Thyroid gland (tissue), 4 donors: ENCODE measurements around the gene FOSL1. TPM values are rescaled to one million over a fixed set of nuclear protein-coding genes. Genes with fewer than 3 reads are reported as not detected.

Experiments
- DNase-seq, 2 donors: peaks; one replicate each; pipeline ENCODE4 v3.0.0-alpha.2; 2019
- H3K27ac ChIP-seq, 3 donors: fragments of 200-600 bp; sonication (generic); 1 replicate in 2 of 3; 2 replicates in 1 of 3; pipeline ENCODE4 v1.5.1; 2016 to 2019; ENCODE audit warnings: mild to moderate bottlenecking in 1 of 3, moderate library complexity in 1 of 3
- H3K27me3 ChIP-seq: fragments of 200-600 bp; sonication (generic); one replicate; pipeline ENCODE4 v1.5.1; 2019
- H3K36me3 ChIP-seq, 2 donors: fragments of 200-600 bp; sonication (generic); one replicate each; pipeline ENCODE4 v1.5.1; 2016 to 2019
- H3K4me1 ChIP-seq, 2 donors: fragments of 200-600 bp; sonication (generic); one replicate each; pipeline ENCODE4 v1.5.1; 2017 to 2019
- H3K4me3 ChIP-seq, 3 donors: fragments of 200-600 bp; sonication (generic); replicated peaks in 1 of 3; 1 replicate in 2 of 3; 2 replicates in 1 of 3; pipeline ENCODE4 v1.5.1; 2016; ENCODE audit warnings: mild to moderate bottlenecking in 1 of 3
- H3K9me3 ChIP-seq: fragments of 200-600 bp; sonication (generic); one replicate; pipeline ENCODE4 v1.5.1; 2017
- POLR2A ChIP-seq, 2 donors: fragments of 450-650 bp; IDR thresholded peaks; one replicate each; pipeline ENCODE4 v1.6.1; 2017; ENCODE audit warnings: antibody characterized with exemption in 2 of 2, mild to moderate bottlenecking in 2 of 2, moderate library complexity in 1 of 2
- WGBS, 2 donors: methylation state at CpG; one replicate each; pipeline ENCODE4 v1.1.5; 2017; 5-methylcytosine and 5-hydroxymethylcytosine counted together
- intact Hi-C: fragments of 100-400 bp; cut with DNase I; formaldehyde crosslinking; loops from one replicate; pipeline ENCODE4 v1.15.1; 2023
- total RNA-seq, 4 donors: library from RNA; depleted of rRNA; stranded (reverse); fragments of >200 nt; gene quantifications; one replicate each; pipeline ENCODE4 v1.2.3, GENCODE V29; 2016
- TF ChIP-seq, protein P1 (sequence below), 6 experiments: fragments of 200-600 bp in 3 of 6; fragments of 450-650 bp in 3 of 6; sonication (generic) in 3 of 6; IDR thresholded peaks; one replicate each; pipeline ENCODE4 v1.5.1; 2016 to 2019; ENCODE audit warnings: antibody characterized with exemption in 6 of 6, mild to moderate bottlenecking in 2 of 6, inconsistent platforms in 1 of 6, moderate library complexity in 1 of 6

The FOSL1 gene
- total RNA-seq, 4 donors from 2014 or later = 0.33 to 1.6 (median 1.5) TPM

DNA sequence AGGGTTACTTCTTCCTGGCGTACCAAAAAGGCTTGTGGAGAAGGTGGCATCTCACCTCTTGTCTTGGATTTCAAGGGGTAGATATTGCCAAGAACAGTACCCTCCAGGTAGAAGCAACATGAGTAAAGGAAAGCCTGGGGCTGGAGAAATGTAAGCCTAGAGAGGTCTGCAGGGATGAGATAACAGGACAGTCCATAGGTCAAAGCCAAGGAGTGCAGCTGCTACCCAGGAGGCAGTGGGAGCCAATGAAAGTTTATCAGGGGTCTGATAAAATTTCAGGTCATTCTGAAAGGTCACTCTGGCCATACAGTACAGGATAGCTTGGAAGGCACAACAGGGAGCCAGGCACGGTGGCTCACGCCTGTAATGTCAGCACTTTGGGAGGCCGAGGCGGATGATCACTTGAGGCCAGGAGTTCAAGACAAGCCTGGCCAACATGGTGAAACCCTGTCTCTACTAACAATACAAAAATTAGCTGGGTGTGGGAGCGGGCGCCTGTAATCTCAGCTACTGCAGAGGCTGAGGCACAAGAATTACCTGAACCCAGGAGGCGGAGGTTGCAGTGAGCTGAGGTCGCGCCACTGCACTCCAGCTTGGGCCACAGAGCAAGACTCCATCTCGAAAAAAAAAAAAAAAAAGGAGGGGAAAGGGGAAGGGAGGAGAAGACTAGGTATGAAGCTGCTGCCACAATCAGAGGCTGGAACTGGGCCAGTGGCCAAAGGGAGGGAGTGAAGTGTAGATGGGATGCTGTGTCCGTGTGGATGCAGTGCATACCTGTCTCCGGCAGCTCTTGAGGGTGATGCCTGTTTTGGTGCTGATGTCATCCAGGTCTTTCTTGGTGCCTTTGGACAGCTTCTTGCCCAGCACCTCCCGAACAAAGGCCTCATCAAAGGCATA is 13.1 kb downstream of the FOSL1 start:
- H3K4me1 ChIP-seq = peaks cover 34 to 36% of the 10 kb centered on the region in 2 donors
- TF ChIP-seq, protein P1, sequence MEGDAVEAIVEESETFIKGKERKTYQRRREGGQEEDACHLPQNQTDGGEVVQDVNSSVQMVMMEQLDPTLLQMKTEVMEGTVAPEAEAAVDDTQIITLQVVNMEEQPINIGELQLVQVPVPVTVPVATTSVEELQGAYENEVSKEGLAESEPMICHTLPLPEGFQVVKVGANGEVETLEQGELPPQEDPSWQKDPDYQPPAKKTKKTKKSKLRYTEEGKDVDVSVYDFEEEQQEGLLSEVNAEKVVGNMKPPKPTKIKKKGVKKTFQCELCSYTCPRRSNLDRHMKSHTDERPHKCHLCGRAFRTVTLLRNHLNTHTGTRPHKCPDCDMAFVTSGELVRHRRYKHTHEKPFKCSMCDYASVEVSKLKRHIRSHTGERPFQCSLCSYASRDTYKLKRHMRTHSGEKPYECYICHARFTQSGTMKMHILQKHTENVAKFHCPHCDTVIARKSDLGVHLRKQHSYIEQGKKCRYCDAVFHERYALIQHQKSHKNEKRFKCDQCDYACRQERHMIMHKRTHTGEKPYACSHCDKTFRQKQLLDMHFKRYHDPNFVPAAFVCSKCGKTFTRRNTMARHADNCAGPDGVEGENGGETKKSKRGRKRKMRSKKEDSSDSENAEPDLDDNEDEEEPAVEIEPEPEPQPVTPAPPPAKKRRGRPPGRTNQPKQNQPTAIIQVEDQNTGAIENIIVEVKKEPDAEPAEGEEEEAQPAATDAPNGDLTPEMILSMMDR (IDR thresholded peaks at IDR 0.05) = no peak
- TF ChIP-seq POLR2A (IDR thresholded peaks at IDR 0.05) = no peak
- intact Hi-C loops = loop anchor here (2.0 kb wide), 1 partner anchor 102 kb away; no protein-coding TSS in a partner anchor
- H3K36me3 ChIP-seq = peaks cover 12 to 16% of the 10 kb centered on the region in 2 donors
- H3K27ac ChIP-seq = no peak overlapping the region
- H3K27me3 ChIP-seq = no peaks in the 10 kb centered on the region
- no peak for DNase-seq
- H3K4me3 ChIP-seq = peak overlapping the region in 1 of 3 donors; percentile 55
- 86 to 87% methylated on average over 14 of the region's 14 CpGs for WGBS, 2 donors
- H3K9me3 ChIP-seq = no peaks in the 10 kb centered on the region

DNA sequence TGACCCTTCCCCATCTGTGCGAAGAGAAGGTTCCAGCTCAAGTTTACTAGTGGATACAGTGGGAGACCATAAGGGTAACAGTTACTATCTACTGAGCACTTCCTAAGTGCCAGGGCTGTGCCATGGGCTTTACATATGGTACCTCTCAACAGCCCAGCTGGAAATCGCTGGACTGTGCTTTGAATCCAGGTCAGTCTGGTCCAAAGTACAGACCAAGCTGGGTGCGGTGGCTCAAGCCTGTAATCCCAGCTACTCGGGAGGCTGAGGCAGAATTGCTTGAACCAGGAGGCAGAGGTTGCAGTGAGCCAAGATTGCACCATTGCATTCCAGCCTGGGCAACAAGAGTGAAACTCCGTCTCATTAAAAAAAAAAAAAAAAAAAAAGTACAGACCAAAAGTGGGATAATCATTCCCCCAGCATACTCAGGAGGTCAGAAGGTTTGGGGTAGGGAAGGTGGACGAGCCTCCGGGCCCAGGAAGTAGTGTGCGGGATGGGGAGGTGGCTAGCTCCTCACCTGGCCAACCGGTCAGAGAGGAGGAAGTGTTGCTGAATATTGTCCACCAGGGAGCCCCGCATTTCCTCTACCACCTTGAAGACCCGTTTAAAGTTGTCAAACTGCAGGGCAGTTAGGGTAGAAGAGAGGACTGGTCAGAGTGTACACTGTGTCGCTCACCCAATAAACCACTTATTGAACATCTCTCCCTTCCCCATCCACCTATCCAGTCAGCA is 14.2 kb downstream of the FOSL1 start:
- no peak for TF ChIP-seq POLR2A (IDR thresholded peaks at IDR 0.05)
- TF ChIP-seq, protein P1 (IDR thresholded peaks at IDR 0.05) = no peak
- intact Hi-C loops = loop anchor here (2.0 kb wide), 1 partner anchor 103 kb away; no protein-coding TSS in a partner anchor
- no peak for DNase-seq
- Histone ChIP-seq H3K27ac (no peak overlapping the region), H3K4me1 (peaks cover 25% of the 10 kb centered on the region in 2 donors), H3K9me3 (no peaks in the 10 kb centered on the region), H3K4me3 (no peak overlapping the region), H3K36me3 (peaks cover 12 to 16% of the 10 kb centered on the region in 2 donors), H3K27me3 (no peaks in the 10 kb centered on the region)
- WGBS, 2 donors = 89 to 95% methylated on average over 9 to 12 of the region's 12 CpGs

DNA sequence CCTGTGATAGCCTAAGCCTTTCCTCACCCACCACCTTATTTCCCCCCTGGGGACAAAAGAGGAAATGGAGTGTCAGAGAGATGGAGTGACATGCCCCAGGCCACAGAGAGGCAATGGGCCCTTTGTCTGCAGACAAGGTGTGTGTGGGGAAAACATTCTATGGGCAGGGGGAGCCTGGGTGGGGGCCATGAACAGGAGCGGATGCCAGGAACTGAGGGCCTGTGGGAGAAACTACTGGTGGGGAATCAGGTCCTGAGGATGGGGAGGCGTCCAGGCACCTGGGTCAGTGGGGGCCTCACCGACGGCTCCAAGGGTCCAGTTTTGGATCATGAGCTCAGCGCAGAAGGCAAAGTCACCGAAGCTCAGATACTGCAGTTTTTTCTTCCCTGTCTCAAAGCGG is 15.0 kb downstream of the FOSL1 start:
- H3K9me3 ChIP-seq = no peaks in the 10 kb centered on the region
- no peaks in the 10 kb centered on the region for H3K27me3 ChIP-seq
- no peak for DNase-seq
- intact Hi-C loops = no loop called here
- H3K27ac ChIP-seq = no peak overlapping the region
- no peak overlapping the region for H3K4me3 ChIP-seq
- H3K36me3 ChIP-seq = peaks cover 12 to 16% of the 10 kb centered on the region in 2 donors
- TF ChIP-seq, protein P1 (IDR thresholded peaks at IDR 0.05) = no peak
- no peak for TF ChIP-seq POLR2A (IDR thresholded peaks at IDR 0.05)
- WGBS, 2 donors = 95% methylated on average over 7 of the region's 7 CpGs
- H3K4me1 ChIP-seq = peaks cover 23 to 24% of the 10 kb centered on the region in 2 donors

DNA sequence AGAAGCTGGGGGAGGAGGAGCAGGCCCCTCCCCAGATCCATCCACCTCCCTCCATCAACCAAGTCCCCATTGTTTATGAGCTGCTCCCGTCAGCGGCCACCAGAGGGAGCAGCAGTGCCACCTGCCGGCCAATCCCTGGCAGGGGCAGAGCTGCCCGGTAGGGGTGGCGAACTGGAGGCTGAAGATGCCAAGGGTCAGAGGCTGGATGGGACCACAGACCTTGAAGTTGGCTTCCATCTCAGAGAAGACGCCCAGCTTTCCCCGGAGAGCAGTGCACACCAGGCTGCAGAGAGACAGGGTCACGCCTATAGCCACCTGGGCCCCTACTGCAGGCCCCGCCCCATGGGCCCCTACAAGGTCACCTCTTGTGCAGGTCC is 15.5 kb downstream of the FOSL1 start:
- peak; percentile 74 to 79 for DNase-seq
- Histone ChIP-seq H3K9me3 (no peaks in the 10 kb centered on the region), H3K36me3 (peaks cover 12 to 16% of the 10 kb centered on the region in 2 donors), H3K4me3 (no peak overlapping the region), H3K4me1 (peaks cover 19 to 20% of the 10 kb centered on the region in 2 donors), H3K27me3 (no peaks in the 10 kb centered on the region), H3K27ac (no peak overlapping the region)
- no peak for TF ChIP-seq POLR2A (IDR thresholded peaks at IDR 0.05)
- TF ChIP-seq, protein P1 (IDR thresholded peaks at IDR 0.05) = peak; percentile 93 to 99 (median 98)
- intact Hi-C loops = loop anchor here (5.0 kb wide), 1 partner anchor 83 kb away; no protein-coding TSS in a partner anchor
- 4 to 14% methylated on average over 5 to 8 of the region's 9 CpGs for WGBS, 2 donors
